Panc1 (cell line): ENCODE results near the gene TAOK1.

ENCODE experiments used
- POLR2AphosphoS5 ChIP-seq: IDR thresholded peaks from 2 replicates; pipeline ENCODE4 v1.6.1; 2012; ENCODE audit warnings: mild to moderate bottlenecking, low read depth, low read length, moderate library complexity
- REST ChIP-seq, 2 experiments: IDR thresholded peaks; 2 replicates each; pipeline ENCODE4 v1.6.1; 2011 to 2012; ENCODE audit warnings: low read depth in 2 of 2, control low read depth in 1 of 2, low read length in 1 of 2, mild to moderate bottlenecking in 1 of 2, moderate library complexity in 1 of 2; ENCODE audit not compliant: insufficient read depth in 1 of 2
- SIN3A ChIP-seq: IDR thresholded peaks from 2 replicates; pipeline ENCODE4 v1.6.1; 2012; ENCODE audit warnings: low read depth, mild to moderate bottlenecking, low read length, moderate library complexity, borderline replicate concordance; ENCODE audit not compliant: insufficient read depth
- TCF7L2 ChIP-seq: IDR thresholded peaks from 2 replicates; pipeline ENCODE4 v1.6.1; 2011; ENCODE audit warnings: mild to moderate bottlenecking, low read depth, low read length, inconsistent platforms
- TF ChIP-seq, protein P1 (sequence below): fragments of 450-650 bp; IDR thresholded peaks from 2 replicates; pipeline ENCODE4 v1.5.1; 2017; ENCODE audit warnings: mild to moderate bottlenecking

- TF ChIP-seq REST (IDR thresholded peaks at IDR 0.05; ENCODE audit: insufficient read depth in 1 of 2, low read depth in 2 of 2, low read length in 1 of 2) (no peak), POLR2AphosphoS5 (no peak), SIN3A (no peak), TCF7L2 (no peak)
- TF ChIP-seq, protein P1, sequence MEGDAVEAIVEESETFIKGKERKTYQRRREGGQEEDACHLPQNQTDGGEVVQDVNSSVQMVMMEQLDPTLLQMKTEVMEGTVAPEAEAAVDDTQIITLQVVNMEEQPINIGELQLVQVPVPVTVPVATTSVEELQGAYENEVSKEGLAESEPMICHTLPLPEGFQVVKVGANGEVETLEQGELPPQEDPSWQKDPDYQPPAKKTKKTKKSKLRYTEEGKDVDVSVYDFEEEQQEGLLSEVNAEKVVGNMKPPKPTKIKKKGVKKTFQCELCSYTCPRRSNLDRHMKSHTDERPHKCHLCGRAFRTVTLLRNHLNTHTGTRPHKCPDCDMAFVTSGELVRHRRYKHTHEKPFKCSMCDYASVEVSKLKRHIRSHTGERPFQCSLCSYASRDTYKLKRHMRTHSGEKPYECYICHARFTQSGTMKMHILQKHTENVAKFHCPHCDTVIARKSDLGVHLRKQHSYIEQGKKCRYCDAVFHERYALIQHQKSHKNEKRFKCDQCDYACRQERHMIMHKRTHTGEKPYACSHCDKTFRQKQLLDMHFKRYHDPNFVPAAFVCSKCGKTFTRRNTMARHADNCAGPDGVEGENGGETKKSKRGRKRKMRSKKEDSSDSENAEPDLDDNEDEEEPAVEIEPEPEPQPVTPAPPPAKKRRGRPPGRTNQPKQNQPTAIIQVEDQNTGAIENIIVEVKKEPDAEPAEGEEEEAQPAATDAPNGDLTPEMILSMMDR = no peak
Measured at GRCh38 chr17:29546830-29547229, 156.7 kb downstream of the TAOK1 start.
